IMR-90 (cell line): ENCODE results near the gene OR4D6. TPM values are rescaled to one million over a fixed set of nuclear protein-coding genes. Genes with fewer than 3 reads are reported as not detected.

Source experiments
- ATAC-seq: fragments of 200-7000 bp; cut with Tn5 transposase; 2 replicates; pipeline ENCODE4 v1.9.1; 2020; ENCODE audit warnings: low read depth, mild to moderate bottlenecking, moderate library complexity
- BruUV-seq: library from RNA; stranded (reverse); fragments of 400-500 nt; replicated peaks from 2 replicates; lab custom pipeline; 2021; lab: Mats Ljungman, UMichigan
- CTCF ChIA-PET: fragments of 300-600 bp; formaldehyde crosslinking; extraction: SDS; loops from one replicate; lab custom pipeline; 2021; ENCODE audit warnings: antibody characterized with exemption; lab: Yijun Ruan, JAX
- POLR2A ChIA-PET: fragments of 300-600 bp; sonication (Branson Sonifier 250); formaldehyde crosslinking; loops from one replicate; lab custom pipeline; 2022; ENCODE audit warnings: antibody characterized with exemption; ENCODE audit not compliant: unreplicated experiment; lab: Charles Lee
- DNase-seq: peaks from one replicate; pipeline ENCODE4 v3.0.0; 2013
- H2AFZ ChIP-seq: replicated peaks from 2 replicates; pipeline ENCODE3; 2013; ENCODE audit warnings: low read length, mild to moderate bottlenecking; ENCODE audit not compliant: poor library complexity
- H2AK5ac ChIP-seq: 2 replicates; pipeline ENCODE4 v1.6.1; 2013; ENCODE audit warnings: low read depth, low read length, inconsistent platforms
- H2AK9ac ChIP-seq: replicated peaks from 2 replicates; pipeline ENCODE3; 2013; ENCODE audit warnings: mild to moderate bottlenecking, low read depth, low read length, moderate library complexity; ENCODE audit not compliant: poor library complexity
- H2BK120ac ChIP-seq: 2 replicates; pipeline ENCODE4 v1.6.1; 2013; ENCODE audit warnings: low read depth, low read length, inconsistent platforms
- H2BK15ac ChIP-seq: 3 replicates; pipeline ENCODE4 v1.6.1; 2013; ENCODE audit warnings: low read depth, low read length, inconsistent platforms
- H2BK20ac ChIP-seq: 2 replicates; pipeline ENCODE4 v1.6.1; 2013; ENCODE audit warnings: low read depth, mild to moderate bottlenecking, inconsistent platforms, low read length, moderate library complexity
- H2BK5ac ChIP-seq: 2 replicates; pipeline ENCODE4 v1.6.1; 2013; ENCODE audit warnings: mild to moderate bottlenecking, low read depth, low read length, inconsistent platforms; ENCODE audit not compliant: poor library complexity, severe bottlenecking
- H3K14ac ChIP-seq: replicated peaks from 2 replicates; pipeline ENCODE4 v1.6.1; 2013; ENCODE audit warnings: low read depth, low read length, inconsistent platforms
- H3K18ac ChIP-seq: 2 replicates; pipeline ENCODE4 v1.6.1; 2013; ENCODE audit warnings: low read depth, low read length, control low read depth
- H3K23ac ChIP-seq: 2 replicates; pipeline ENCODE4 v1.6.1; 2013; ENCODE audit warnings: low read depth, low read length, inconsistent platforms
- H3K27ac ChIP-seq: 2 replicates; pipeline ENCODE4 v1.5.1; 2013; ENCODE audit warnings: mild to moderate bottlenecking, control low read depth, low read length; ENCODE audit not compliant: insufficient read depth
- H3K27me3 ChIP-seq: 2 replicates; pipeline ENCODE4 v1.6.1; 2013; ENCODE audit warnings: low read length; ENCODE audit not compliant: control insufficient read depth, insufficient read depth
- H3K36me3 ChIP-seq: 2 replicates; pipeline ENCODE4 v1.6.1; 2013; ENCODE audit warnings: low read length, mixed read lengths; ENCODE audit not compliant: control insufficient read depth, insufficient read depth
- H3K4ac ChIP-seq: 2 replicates; pipeline ENCODE4 v1.6.1; 2013; ENCODE audit warnings: low read depth, low read length, inconsistent platforms
- H3K4me1 ChIP-seq: 2 replicates; pipeline ENCODE4 v1.6.1; 2013; ENCODE audit warnings: low read length, mixed read lengths; ENCODE audit not compliant: control insufficient read depth, insufficient read depth
- H3K4me2 ChIP-seq: 2 replicates; pipeline ENCODE4 v1.6.1; 2013; ENCODE audit warnings: low read depth, mild to moderate bottlenecking, control low read depth, low read length, moderate library complexity
- H3K4me3 ChIP-seq: 2 replicates; pipeline ENCODE4 v1.5.1; 2013; ENCODE audit warnings: low read depth, mild to moderate bottlenecking, control low read depth, low read length, moderate library complexity; ENCODE audit not compliant: insufficient read depth
- H3K56ac ChIP-seq: 2 replicates; pipeline ENCODE4 v1.6.1; 2013; ENCODE audit warnings: low read length, inconsistent platforms; ENCODE audit not compliant: insufficient read depth; ENCODE audit errors: extremely low read depth
- H3K79me1 ChIP-seq, 2 experiments: 2 replicates each; pipeline ENCODE4 v1.6.1; 2013; ENCODE audit warnings: low read length in 2 of 2, inconsistent platforms in 1 of 2, low read depth in 1 of 2
- H3K9ac ChIP-seq: 2 replicates; pipeline ENCODE4 v1.6.1; 2013; ENCODE audit warnings: low read depth, low read length, control low read depth
- H3K9me1 ChIP-seq: 2 replicates; pipeline ENCODE4 v1.6.1; 2013; ENCODE audit warnings: low read length, inconsistent platforms; ENCODE audit not compliant: insufficient read depth
- H3K9me3 ChIP-seq: 2 replicates; pipeline ENCODE4 v1.6.1; 2013; ENCODE audit warnings: low read length; ENCODE audit not compliant: control insufficient read depth, insufficient read depth
- H4K20me1 ChIP-seq: 2 replicates; pipeline ENCODE4 v1.6.1; 2013; ENCODE audit warnings: low read length, inconsistent platforms; ENCODE audit not compliant: insufficient read depth
- H4K5ac ChIP-seq: 2 replicates; pipeline ENCODE4 v1.6.1; 2013; ENCODE audit warnings: mild to moderate bottlenecking, low read depth, low read length, control low read depth
- H4K8ac ChIP-seq, 2 experiments: 2 replicates each; pipeline ENCODE4 v1.6.1; 2013; ENCODE audit warnings: low read depth in 2 of 2, low read length in 2 of 2, control low read depth in 1 of 2, inconsistent platforms in 1 of 2
- H4K91ac ChIP-seq: 2 replicates; pipeline ENCODE4 v1.6.1; 2013; ENCODE audit warnings: low read depth, low read length, inconsistent platforms; ENCODE audit not compliant: insufficient read depth
- BHLHE40 ChIP-seq: fragments of 150-350 bp; IDR thresholded peaks from 2 replicates; pipeline ENCODE4 v1.6.1; 2016; ENCODE audit warnings: mild to moderate bottlenecking, low read depth, low read length
- CEBPB ChIP-seq: IDR thresholded peaks from 2 replicates; pipeline ENCODE4 v1.6.1; 2012; ENCODE audit warnings: low read depth, low read length, improper control_type of control experiment
- CHD1 ChIP-seq: IDR thresholded peaks from 2 replicates; pipeline ENCODE4 v1.6.1; 2012; ENCODE audit warnings: low read depth, low read length, improper control_type of control experiment
- CTCF ChIP-seq: conservative IDR thresholded peaks from 2 replicates; pipeline ENCODE4 v1.5.1; 2012; ENCODE audit warnings: mild to moderate bottlenecking, low read depth, low read length, improper control_type of control experiment
- ELK1 ChIP-seq: fragments of 150-350 bp; IDR thresholded peaks from 2 replicates; pipeline ENCODE4 v1.6.1; 2016; ENCODE audit warnings: low read depth, mild to moderate bottlenecking, low read length, moderate library complexity, borderline replicate concordance
- FOS ChIP-seq: fragments of 150-350 bp; IDR thresholded peaks from 2 replicates; pipeline ENCODE4 v1.6.1; 2016; ENCODE audit warnings: low read depth, low read length
- MAFK ChIP-seq: IDR thresholded peaks from 2 replicates; pipeline ENCODE4 v1.6.1; 2012; ENCODE audit warnings: low read depth, low read length, improper control_type of control experiment
- MAZ ChIP-seq: IDR thresholded peaks from 2 replicates; pipeline ENCODE4 v1.6.1; 2012; ENCODE audit warnings: low read depth, mild to moderate bottlenecking, low read length, improper control_type of control experiment, moderate library complexity, borderline replicate concordance
- MXI1 ChIP-seq: IDR thresholded peaks from 2 replicates; pipeline ENCODE4 v1.6.1; 2012; ENCODE audit warnings: low read depth, mild to moderate bottlenecking, low read length, moderate library complexity, borderline replicate concordance
- NFE2L2 ChIP-seq: fragments of 150-350 bp; IDR thresholded peaks from 2 replicates; pipeline ENCODE4 v1.6.1; 2016; ENCODE audit warnings: low read depth, mild to moderate bottlenecking, low read length
- POLR2A ChIP-seq: IDR thresholded peaks from 2 replicates; pipeline ENCODE4 v1.6.1; 2012; ENCODE audit warnings: mild to moderate bottlenecking, low read depth, low read length
- RAD21 ChIP-seq: IDR thresholded peaks from 2 replicates; pipeline ENCODE4 v1.6.1; 2012; ENCODE audit warnings: low read length, improper control_type of control experiment
- RCOR1 ChIP-seq: IDR thresholded peaks from 2 replicates; pipeline ENCODE4 v1.6.1; 2012; ENCODE audit warnings: mild to moderate bottlenecking, low read length, improper control_type of control experiment; ENCODE audit not compliant: insufficient replicate concordance
- RFX5 ChIP-seq: IDR thresholded peaks from 2 replicates; pipeline ENCODE4 v1.8.0; 2012; ENCODE audit warnings: low read depth, mild to moderate bottlenecking, low read length, moderate library complexity
- SMC3 ChIP-seq: fragments of 150-350 bp; IDR thresholded peaks from 2 replicates; pipeline ENCODE4 v1.6.1; 2016; ENCODE audit warnings: low read depth, mild to moderate bottlenecking, antibody characterized with exemption, low read length, moderate library complexity
- WGBS, 2 experiments: methylation state at CpG; one replicate each; pipeline versions ENCODE4 v1.1.5 to v1.1.7; 2013; ENCODE audit warnings: missing lambda C conversion rate in 2 of 2; ENCODE audit not compliant: insufficient read length in 1 of 2; ENCODE audit errors: extremely low coverage in 2 of 2; 5-methylcytosine and 5-hydroxymethylcytosine counted together
- dilution Hi-C: fragments of 300-500 bp; cut with HindIII; formaldehyde crosslinking; loops from one replicate; pipeline ENCODE4 v1.14.3; 2018; ENCODE audit warnings: low sequenced_read_pairs; ENCODE audit not compliant: unreplicated experiment
- in situ Hi-C: fragments of 300-500 bp; cut with MboI; formaldehyde crosslinking; loops from 3 replicates; pipeline ENCODE4 v1.14.3; 2019; ENCODE audit warnings: low sequenced_read_pairs, inconsistent platforms, mixed read lengths
- intact Hi-C: fragments of 100-400 bp; cut with micrococcal nuclease; formaldehyde crosslinking; loops from 2 replicates; pipeline ENCODE4 v1.10.0; 2022
- polyA plus RNA-seq, 3 experiments: library from polyadenylated mRNA; depleted of rRNA; stranded (reverse); fragments of >200 nt; gene quantifications; 2 replicates each; pipeline ENCODE4 v1.2.3, GENCODE V29; 2012; ENCODE audit warnings: low replicate concordance in 1 of 3
- total RNA-seq: library from RNA; depleted of rRNA; stranded (reverse); fragments of >200 nt; gene quantifications from 2 replicates; pipeline ENCODE4 v1.2.3, GENCODE V29; 2012
- TF ChIP-seq, protein P1 (sequence below): fragments of 150-350 bp; IDR thresholded peaks from 2 replicates; pipeline ENCODE4 v1.6.1; 2017; ENCODE audit warnings: mild to moderate bottlenecking, antibody characterized with exemption, low read length, low read depth

Gene OR4D6
- total and polyA plus RNA-seq, 2 of the 4 experiments (the other 2 are of a cell fraction) = not detected

GRCh38 chr11:59426361-59427067 lies 30.2 kb upstream of the OR4D6 start, which contains the start of gene OR5A2:
TSS of gene OR5A2 (minus strand) at chr11:59426413. CDS start at chr11:59422953, 3,460 bp downstream.
- Histone ChIP-seq H3K14ac (no peak within 1 kb of the TSS), H4K5ac (no peak within 1 kb of the TSS), H2AK9ac (no peak within 1 kb of the TSS), H2BK20ac (no peak within 1 kb of the TSS), H3K9me3 (no peaks in the 10 kb centered on the region), H2BK15ac (no peak within 1 kb of the TSS), H3K9ac (no peak within 1 kb of the TSS), H3K27me3 (peaks cover 1% of the 10 kb centered on the region), H3K4me1 (no peaks in the 10 kb centered on the region), H3K27ac (no peak within 1 kb of the TSS), H2AFZ (no peak within 1 kb of the TSS), H2BK5ac (no peak within 1 kb of the TSS), H4K8ac (no peak within 1 kb of the TSS), H3K36me3 (no peaks in the 10 kb centered on the region), H3K4ac (no peak within 1 kb of the TSS), H3K79me1 (no peaks in the 10 kb centered on the region), H4K91ac (no peak within 1 kb of the TSS), H3K9me1 (no peaks in the 10 kb centered on the region; the same call in 1 of the 2 replicates), H3K23ac (no peak within 1 kb of the TSS), H4K20me1 (no peaks in the 10 kb centered on the region), H2AK5ac (no peak within 1 kb of the TSS), H2BK120ac (no peak within 1 kb of the TSS), H3K18ac (no peak within 1 kb of the TSS), H3K56ac (no peak within 1 kb of the TSS), H3K4me2 (no peak within 1 kb of the TSS), H3K4me3 (no peak within 1 kb of the TSS)
- no CpG with 5 or more reads among the region's 5 CpGs for WGBS, 2 experiments
- DNase-seq (no peak), ATAC-seq (no peak)
- intact Hi-C loops (no loop called here), in situ Hi-C loops (no loop called here), dilution Hi-C loops (no loop called here)
- ChIA-PET CTCF (no interaction called here), POLR2A (no interaction called here)
- TF ChIP-seq SMC3 (no peak), MXI1 (no peak), RFX5 (no peak), MAZ (no peak), MAFK (no peak), CEBPB (no peak), NFE2L2 (no peak), CTCF (no peak), ELK1 (no peak), CHD1 (no peak), RAD21 (no peak), FOS (no peak), POLR2A (no peak), RCOR1 (no peak), BHLHE40 (no peak)
- TF ChIP-seq, protein P1, sequence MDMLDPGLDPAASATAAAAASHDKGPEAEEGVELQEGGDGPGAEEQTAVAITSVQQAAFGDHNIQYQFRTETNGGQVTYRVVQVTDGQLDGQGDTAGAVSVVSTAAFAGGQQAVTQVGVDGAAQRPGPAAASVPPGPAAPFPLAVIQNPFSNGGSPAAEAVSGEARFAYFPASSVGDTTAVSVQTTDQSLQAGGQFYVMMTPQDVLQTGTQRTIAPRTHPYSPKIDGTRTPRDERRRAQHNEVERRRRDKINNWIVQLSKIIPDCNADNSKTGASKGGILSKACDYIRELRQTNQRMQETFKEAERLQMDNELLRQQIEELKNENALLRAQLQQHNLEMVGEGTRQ = no peak
- BruUV-seq = no TSS peak
